ENCODE results near the gene NEDD4L.

NEDD4L gene

DNA sequence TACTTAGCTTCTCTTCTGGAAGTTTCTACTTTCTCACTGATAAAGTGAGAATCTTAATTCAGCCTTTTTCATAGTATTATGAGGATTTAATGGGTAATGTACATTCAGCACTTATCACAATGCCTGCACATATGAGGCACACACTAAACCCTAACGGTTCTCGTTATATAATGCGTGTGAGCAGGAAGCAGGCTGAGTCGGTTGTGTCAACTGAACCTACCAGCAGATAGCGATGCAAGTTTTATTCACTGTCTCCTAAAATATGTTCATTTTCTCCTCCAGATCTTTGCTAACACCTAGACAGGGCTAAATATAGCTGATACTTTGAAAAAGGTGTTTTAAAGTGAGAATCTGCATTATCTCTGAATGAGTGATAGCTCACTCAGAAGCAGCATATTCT is 383.3 kb downstream of the NEDD4L start:
- Histone ChIP-seq H3K14ac (ENCODE audit: low read length) (no peak overlapping the region), H3K4me3 (ENCODE audit: low read length in 2 of 2) (no peak overlapping the region), H2BK120ac (ENCODE audit: low read depth, low read length) (no peak overlapping the region), H3K4me1 (ENCODE audit: control insufficient read depth in 2 of 2, insufficient read depth in 1 of 2, low read depth in 1 of 2, low read length in 2 of 2) (peaks cover 0 to 10% of the 10 kb centered on the region in 2 donors), H2BK5ac (ENCODE audit: low read length) (no peak overlapping the region), H3K4me2 (ENCODE audit: insufficient read depth, low read length, poor library complexity, severe bottlenecking) (no peak overlapping the region), H2AFZ (ENCODE audit: low read length) (no peak overlapping the region), H3K79me1 (ENCODE audit: low read depth, low read length) (no peaks in the 10 kb centered on the region), H3K9me3 (replicated peaks in 1 of 2; ENCODE audit: control insufficient read depth in 2 of 2, insufficient read depth in 1 of 2, low read depth in 1 of 2, low read length in 2 of 2) (no peaks in the 10 kb centered on the region), H3K18ac (ENCODE audit: low read length) (no peak overlapping the region), H2AK5ac (ENCODE audit: low read depth, low read length) (no peak overlapping the region), H4K8ac (ENCODE audit: low read depth, low read length) (no peak overlapping the region), H3K9ac (ENCODE audit: low read depth, low read length, poor library complexity) (no peak overlapping the region), H2BK12ac (ENCODE audit: low read length) (no peak overlapping the region), H3K23ac (ENCODE audit: low read depth, low read length, poor library complexity) (no peak overlapping the region), H2BK15ac (ENCODE audit: low read length) (no peak overlapping the region), H4K91ac (ENCODE audit: low read depth, low read length, poor library complexity) (no peak overlapping the region), H3K27ac (replicated peaks; ENCODE audit: low read length) (no peak overlapping the region), H3K27me3 (ENCODE audit: control insufficient read depth in 3 of 3, insufficient read depth in 3 of 3, low read depth in 1 of 3, low read length in 3 of 3) (no peaks in the 10 kb centered on the region), H3K4ac (ENCODE audit: low read length) (no peak overlapping the region), H3K36me3 (replicated peaks in 1 of 2; ENCODE audit: control insufficient read depth in 2 of 2, insufficient read depth in 2 of 2, low read length in 2 of 2) (no peaks in the 10 kb centered on the region)
- DNase-seq (ENCODE audit: low spot score), result no peak
- WGBS, 2 donors (ENCODE audit: extremely low coverage in 2 of 2, insufficient read length in 2 of 2, insufficient replicate concordance in 1 of 2), result no CpG with 5 or more reads among the region's 5 CpGs

DNA sequence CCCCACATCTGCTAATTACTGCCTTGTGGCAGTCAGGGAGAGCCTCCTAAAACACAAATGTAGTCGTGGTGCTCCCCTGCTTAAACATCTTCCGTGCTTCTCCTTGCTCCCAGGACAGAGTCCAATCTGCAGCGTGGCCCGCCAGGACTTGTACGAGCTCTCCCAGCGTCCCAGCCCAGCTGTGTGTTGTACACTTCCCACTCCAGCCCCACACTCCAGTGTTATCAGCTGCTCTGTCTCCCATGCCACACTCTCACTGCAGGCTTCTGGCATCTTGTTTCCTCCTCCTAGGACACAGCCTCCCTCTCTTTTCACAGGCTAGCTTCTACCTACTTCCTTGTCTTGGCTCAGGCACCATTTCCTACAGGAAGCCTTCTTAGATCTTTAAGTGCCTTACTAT is 385.4 kb downstream of the NEDD4L start:
- H2BK5ac ChIP-seq (ENCODE audit: low read length), result no peak overlapping the region
- no CpG with 5 or more reads among the region's 6 CpGs for WGBS, 2 donors (ENCODE audit: extremely low coverage in 2 of 2, insufficient read length in 2 of 2, insufficient replicate concordance in 1 of 2)
- peak overlapping the region; percentile 60 for H2AFZ ChIP-seq (ENCODE audit: low read length)
- H2BK15ac ChIP-seq (ENCODE audit: low read length), result no peak overlapping the region
- peak overlapping the region; percentile 66 for H3K18ac ChIP-seq (ENCODE audit: low read length)
- H2AK5ac ChIP-seq (ENCODE audit: low read depth, low read length), result no peak overlapping the region
- no peak overlapping the region for H3K4ac ChIP-seq (ENCODE audit: low read length)
- H3K14ac ChIP-seq (ENCODE audit: low read length), result no peak overlapping the region
- H2BK12ac ChIP-seq (ENCODE audit: low read length), result no peak overlapping the region
- H3K36me3 ChIP-seq (replicated peaks in 1 of 2; ENCODE audit: control insufficient read depth in 2 of 2, insufficient read depth in 2 of 2, low read length in 2 of 2), result no peaks in the 10 kb centered on the region
- no peak overlapping the region for H2BK120ac ChIP-seq (ENCODE audit: low read depth, low read length)
- peaks cover 0 to 10% of the 10 kb centered on the region in 2 donors for H3K4me1 ChIP-seq (ENCODE audit: control insufficient read depth in 2 of 2, insufficient read depth in 1 of 2, low read depth in 1 of 2, low read length in 2 of 2)
- no peak overlapping the region for H3K4me2 ChIP-seq (ENCODE audit: insufficient read depth, low read length, poor library complexity, severe bottlenecking)
- H3K27me3 ChIP-seq (ENCODE audit: control insufficient read depth in 3 of 3, insufficient read depth in 3 of 3, low read depth in 1 of 3, low read length in 3 of 3), result no peaks in the 10 kb centered on the region
- H3K9ac ChIP-seq (ENCODE audit: low read depth, low read length, poor library complexity), result peak overlapping the region; percentile 56
- H4K91ac ChIP-seq (ENCODE audit: low read depth, low read length, poor library complexity), result no peak overlapping the region
- no peak overlapping the region for H3K23ac ChIP-seq (ENCODE audit: low read depth, low read length, poor library complexity)
- H3K79me1 ChIP-seq (ENCODE audit: low read depth, low read length), result no peaks in the 10 kb centered on the region
- H3K27ac ChIP-seq (replicated peaks; ENCODE audit: low read length), result no peak overlapping the region
- no peak overlapping the region for H4K8ac ChIP-seq (ENCODE audit: low read depth, low read length)
- H3K9me3 ChIP-seq (replicated peaks in 1 of 2; ENCODE audit: control insufficient read depth in 2 of 2, insufficient read depth in 1 of 2, low read depth in 1 of 2, low read length in 2 of 2), result no peaks in the 10 kb centered on the region
- no peak for DNase-seq (ENCODE audit: low spot score)
- no peak overlapping the region for H3K4me3 ChIP-seq (ENCODE audit: low read length in 2 of 2)

DNA sequence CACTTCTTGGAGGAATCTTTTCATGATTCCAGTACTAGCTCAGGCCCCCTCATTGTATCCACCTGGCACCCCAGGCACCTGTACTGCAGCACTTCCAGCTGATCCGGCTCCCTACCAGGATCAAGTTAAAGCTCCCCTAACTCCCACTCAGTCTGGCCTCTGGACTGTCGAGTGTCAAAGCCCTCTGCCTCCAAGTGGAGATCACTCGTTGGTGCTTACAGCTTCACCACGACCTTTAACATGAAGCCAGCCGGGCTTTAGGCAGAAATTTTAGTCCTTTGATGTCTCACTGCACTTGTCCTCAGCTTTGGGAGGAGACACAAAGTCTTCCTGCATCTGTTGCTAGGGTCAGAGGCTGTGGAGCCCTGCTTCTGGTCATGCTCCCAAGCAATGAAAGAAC is 387.2 kb downstream of the NEDD4L start:
- no peak overlapping the region for H2AK5ac ChIP-seq (ENCODE audit: low read depth, low read length)
- peaks cover 0 to 7% of the 10 kb centered on the region in 2 donors for H3K4me1 ChIP-seq (ENCODE audit: control insufficient read depth in 2 of 2, insufficient read depth in 1 of 2, low read depth in 1 of 2, low read length in 2 of 2)
- H2BK120ac ChIP-seq (ENCODE audit: low read depth, low read length), result no peak overlapping the region
- no peak overlapping the region for H3K4me2 ChIP-seq (ENCODE audit: insufficient read depth, low read length, poor library complexity, severe bottlenecking)
- no peaks in the 10 kb centered on the region for H3K79me1 ChIP-seq (ENCODE audit: low read depth, low read length)
- peak overlapping the region; percentile 5 for H3K18ac ChIP-seq (ENCODE audit: low read length)
- H3K27me3 ChIP-seq (ENCODE audit: control insufficient read depth in 3 of 3, insufficient read depth in 3 of 3, low read depth in 1 of 3, low read length in 3 of 3), result no peaks in the 10 kb centered on the region
- no peak overlapping the region for H3K9ac ChIP-seq (ENCODE audit: low read depth, low read length, poor library complexity)
- no peak overlapping the region for H4K8ac ChIP-seq (ENCODE audit: low read depth, low read length)
- no peak for DNase-seq (ENCODE audit: low spot score)
- H3K14ac ChIP-seq (ENCODE audit: low read length), result no peak overlapping the region
- no peak overlapping the region for H3K23ac ChIP-seq (ENCODE audit: low read depth, low read length, poor library complexity)
- H3K4me3 ChIP-seq (ENCODE audit: low read length in 2 of 2), result no peak overlapping the region
- H3K4ac ChIP-seq (ENCODE audit: low read length), result no peak overlapping the region
- no peak overlapping the region for H2BK12ac ChIP-seq (ENCODE audit: low read length)
- no peaks in the 10 kb centered on the region for H3K9me3 ChIP-seq (replicated peaks in 1 of 2; ENCODE audit: control insufficient read depth in 2 of 2, insufficient read depth in 1 of 2, low read depth in 1 of 2, low read length in 2 of 2)
- H3K36me3 ChIP-seq (replicated peaks in 1 of 2; ENCODE audit: control insufficient read depth in 2 of 2, insufficient read depth in 2 of 2, low read length in 2 of 2), result no peaks in the 10 kb centered on the region
- WGBS, 2 donors (ENCODE audit: extremely low coverage in 2 of 2, insufficient read length in 2 of 2, insufficient replicate concordance in 1 of 2), result no CpG with 5 or more reads among the region's 5 CpGs
- H2BK15ac ChIP-seq (ENCODE audit: low read length), result peak overlapping the region; percentile 67
- no peak overlapping the region for H2BK5ac ChIP-seq (ENCODE audit: low read length)
- H2AFZ ChIP-seq (ENCODE audit: low read length), result peak overlapping the region; percentile 69
- H3K27ac ChIP-seq (replicated peaks; ENCODE audit: low read length), result no peak overlapping the region
- H4K91ac ChIP-seq (ENCODE audit: low read depth, low read length, poor library complexity), result no peak overlapping the region

DNA sequence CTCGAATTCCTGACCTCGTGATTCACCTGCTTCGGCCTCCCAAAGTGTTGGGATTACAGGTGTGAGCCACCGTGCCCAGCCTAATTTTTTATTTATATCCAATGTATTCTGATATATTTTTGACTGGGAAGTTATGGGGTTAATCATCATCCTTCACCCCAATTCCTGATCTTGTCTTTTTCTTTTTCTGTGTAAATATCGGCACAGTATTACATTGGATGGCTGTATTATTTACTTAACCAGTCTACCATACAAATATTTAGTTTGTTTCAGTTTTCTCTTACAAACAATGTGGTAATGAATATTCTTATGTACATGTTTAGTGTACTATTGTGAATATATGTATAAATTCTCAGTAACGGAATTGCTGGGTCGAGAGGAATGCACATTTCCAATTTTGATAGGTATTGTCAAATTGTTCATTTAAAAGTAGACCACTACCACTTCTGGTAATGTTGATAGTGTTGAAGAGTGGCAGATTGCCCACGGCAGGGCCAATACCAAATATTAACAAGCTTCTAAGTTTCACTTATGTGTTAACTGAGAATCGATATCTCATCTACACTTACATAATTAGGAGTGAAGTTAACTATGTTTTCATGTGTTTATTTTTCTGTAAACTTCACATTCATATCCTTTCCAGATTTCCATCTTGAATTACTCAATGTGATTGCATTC is 388.2 kb downstream of the NEDD4L start:
- Histone ChIP-seq H3K36me3 (replicated peaks in 1 of 2; ENCODE audit: control insufficient read depth in 2 of 2, insufficient read depth in 2 of 2, low read length in 2 of 2) (no peaks in the 10 kb centered on the region), H3K4ac (ENCODE audit: low read length) (no peak overlapping the region), H2AK5ac (ENCODE audit: low read depth, low read length) (no peak overlapping the region), H3K4me3 (ENCODE audit: low read length in 2 of 2) (no peak overlapping the region), H3K4me2 (ENCODE audit: insufficient read depth, low read length, poor library complexity, severe bottlenecking) (no peak overlapping the region), H2BK12ac (ENCODE audit: low read length) (no peak overlapping the region), H4K8ac (ENCODE audit: low read depth, low read length) (no peak overlapping the region), H2BK15ac (ENCODE audit: low read length) (no peak overlapping the region), H3K27ac (replicated peaks; ENCODE audit: low read length) (no peak overlapping the region), H3K9me3 (replicated peaks in 1 of 2; ENCODE audit: control insufficient read depth in 2 of 2, insufficient read depth in 1 of 2, low read depth in 1 of 2, low read length in 2 of 2) (no peaks in the 10 kb centered on the region), H3K18ac (ENCODE audit: low read length) (no peak overlapping the region), H3K9ac (ENCODE audit: low read depth, low read length, poor library complexity) (no peak overlapping the region), H3K27me3 (ENCODE audit: control insufficient read depth in 3 of 3, insufficient read depth in 3 of 3, low read depth in 1 of 3, low read length in 3 of 3) (no peaks in the 10 kb centered on the region), H3K79me1 (ENCODE audit: low read depth, low read length) (no peaks in the 10 kb centered on the region), H4K91ac (ENCODE audit: low read depth, low read length, poor library complexity) (no peak overlapping the region), H3K4me1 (ENCODE audit: control insufficient read depth in 2 of 2, insufficient read depth in 1 of 2, low read depth in 1 of 2, low read length in 2 of 2) (peaks cover 0 to 7% of the 10 kb centered on the region in 2 donors), H3K23ac (ENCODE audit: low read depth, low read length, poor library complexity) (no peak overlapping the region), H2BK5ac (ENCODE audit: low read length) (no peak overlapping the region), H2BK120ac (ENCODE audit: low read depth, low read length) (no peak overlapping the region), H2AFZ (ENCODE audit: low read length) (no peak overlapping the region), H3K14ac (ENCODE audit: low read length) (no peak overlapping the region)
- WGBS, 2 donors (ENCODE audit: extremely low coverage in 2 of 2, insufficient read length in 2 of 2, insufficient replicate concordance in 1 of 2), result no CpG with 5 or more reads among the region's 9 CpGs
- no peak for DNase-seq (ENCODE audit: low spot score)

All from neuronal stem cell (in vitro differentiated cells).